PFSK-1 (cell line): ENCODE results near the gene ZNF70.

Experiments
- FOXP2 ChIP-seq: optimal IDR thresholded peaks from 2 replicates; pipeline ENCODE3; 2011; ENCODE audit warnings: borderline replicate concordance, control low read depth, inconsistent platforms; ENCODE audit not compliant: insufficient read depth; ENCODE audit errors: extremely low read length, extremely low read depth
- POLR2AphosphoS5 ChIP-seq: IDR thresholded peaks from 2 replicates; pipeline ENCODE4 v1.6.1; 2012; ENCODE audit warnings: low read depth, mild to moderate bottlenecking, control low read depth, low read length, moderate library complexity
- SIN3A ChIP-seq: IDR thresholded peaks from 2 replicates; pipeline ENCODE4 v1.6.1; 2012; ENCODE audit warnings: mild to moderate bottlenecking, low read length, moderate library complexity, borderline replicate concordance; ENCODE audit not compliant: insufficient read depth
- TAF1 ChIP-seq: IDR thresholded peaks from 2 replicates; pipeline ENCODE4 v1.6.1; 2012; ENCODE audit warnings: low read length, control low read depth, borderline replicate concordance; ENCODE audit not compliant: insufficient read depth
- TF ChIP-seq, protein P1 (sequence below), 2 experiments: IDR thresholded peaks; 2 replicates each; pipeline versions ENCODE4 v1.6.1 to v1.8.0; 2011 to 2012; ENCODE audit warnings: low read depth in 2 of 2, low read length in 2 of 2, control low read depth in 1 of 2, inconsistent platforms in 1 of 2, mild to moderate bottlenecking in 1 of 2, moderate library complexity in 1 of 2; ENCODE audit not compliant: insufficient read depth in 1 of 2

DNA sequence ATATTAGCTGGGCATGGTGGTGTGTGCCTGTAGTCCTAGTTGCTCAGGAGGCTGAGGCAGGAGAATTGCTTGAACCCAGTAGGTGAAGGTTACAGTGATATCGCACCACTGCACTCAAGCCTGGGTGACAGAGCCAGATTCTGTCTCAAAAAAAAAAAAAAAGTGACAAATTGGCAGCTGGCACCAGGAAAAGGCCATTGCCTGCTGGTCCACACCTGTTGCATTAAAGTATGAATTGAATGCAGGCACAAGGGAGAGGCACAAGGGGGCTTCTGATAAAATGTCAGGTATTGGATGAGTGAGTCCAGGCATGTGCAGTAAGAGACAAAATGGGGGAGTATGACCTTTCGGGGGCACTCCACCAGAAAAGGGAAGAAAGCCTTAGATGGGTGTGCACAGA is 28.2 kb downstream of the ZNF70 start:
- no peak for TF ChIP-seq POLR2AphosphoS5
- TF ChIP-seq SIN3A, result no peak
- TF ChIP-seq FOXP2, result no peak
- TF ChIP-seq TAF1, result no peak
- TF ChIP-seq, protein P1, sequence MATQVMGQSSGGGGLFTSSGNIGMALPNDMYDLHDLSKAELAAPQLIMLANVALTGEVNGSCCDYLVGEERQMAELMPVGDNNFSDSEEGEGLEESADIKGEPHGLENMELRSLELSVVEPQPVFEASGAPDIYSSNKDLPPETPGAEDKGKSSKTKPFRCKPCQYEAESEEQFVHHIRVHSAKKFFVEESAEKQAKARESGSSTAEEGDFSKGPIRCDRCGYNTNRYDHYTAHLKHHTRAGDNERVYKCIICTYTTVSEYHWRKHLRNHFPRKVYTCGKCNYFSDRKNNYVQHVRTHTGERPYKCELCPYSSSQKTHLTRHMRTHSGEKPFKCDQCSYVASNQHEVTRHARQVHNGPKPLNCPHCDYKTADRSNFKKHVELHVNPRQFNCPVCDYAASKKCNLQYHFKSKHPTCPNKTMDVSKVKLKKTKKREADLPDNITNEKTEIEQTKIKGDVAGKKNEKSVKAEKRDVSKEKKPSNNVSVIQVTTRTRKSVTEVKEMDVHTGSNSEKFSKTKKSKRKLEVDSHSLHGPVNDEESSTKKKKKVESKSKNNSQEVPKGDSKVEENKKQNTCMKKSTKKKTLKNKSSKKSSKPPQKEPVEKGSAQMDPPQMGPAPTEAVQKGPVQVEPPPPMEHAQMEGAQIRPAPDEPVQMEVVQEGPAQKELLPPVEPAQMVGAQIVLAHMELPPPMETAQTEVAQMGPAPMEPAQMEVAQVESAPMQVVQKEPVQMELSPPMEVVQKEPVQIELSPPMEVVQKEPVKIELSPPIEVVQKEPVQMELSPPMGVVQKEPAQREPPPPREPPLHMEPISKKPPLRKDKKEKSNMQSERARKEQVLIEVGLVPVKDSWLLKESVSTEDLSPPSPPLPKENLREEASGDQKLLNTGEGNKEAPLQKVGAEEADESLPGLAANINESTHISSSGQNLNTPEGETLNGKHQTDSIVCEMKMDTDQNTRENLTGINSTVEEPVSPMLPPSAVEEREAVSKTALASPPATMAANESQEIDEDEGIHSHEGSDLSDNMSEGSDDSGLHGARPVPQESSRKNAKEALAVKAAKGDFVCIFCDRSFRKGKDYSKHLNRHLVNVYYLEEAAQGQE (IDR thresholded peaks at IDR 0.05; ENCODE audit: insufficient read depth in 1 of 2, low read depth in 2 of 2, low read length in 2 of 2), result no peak
